ENCODE results near the gene PDCL3.
A peak's percentile ranks its signal among the peaks of the same experiment; 100 is the strongest.

PDCL3 gene

DNA sequence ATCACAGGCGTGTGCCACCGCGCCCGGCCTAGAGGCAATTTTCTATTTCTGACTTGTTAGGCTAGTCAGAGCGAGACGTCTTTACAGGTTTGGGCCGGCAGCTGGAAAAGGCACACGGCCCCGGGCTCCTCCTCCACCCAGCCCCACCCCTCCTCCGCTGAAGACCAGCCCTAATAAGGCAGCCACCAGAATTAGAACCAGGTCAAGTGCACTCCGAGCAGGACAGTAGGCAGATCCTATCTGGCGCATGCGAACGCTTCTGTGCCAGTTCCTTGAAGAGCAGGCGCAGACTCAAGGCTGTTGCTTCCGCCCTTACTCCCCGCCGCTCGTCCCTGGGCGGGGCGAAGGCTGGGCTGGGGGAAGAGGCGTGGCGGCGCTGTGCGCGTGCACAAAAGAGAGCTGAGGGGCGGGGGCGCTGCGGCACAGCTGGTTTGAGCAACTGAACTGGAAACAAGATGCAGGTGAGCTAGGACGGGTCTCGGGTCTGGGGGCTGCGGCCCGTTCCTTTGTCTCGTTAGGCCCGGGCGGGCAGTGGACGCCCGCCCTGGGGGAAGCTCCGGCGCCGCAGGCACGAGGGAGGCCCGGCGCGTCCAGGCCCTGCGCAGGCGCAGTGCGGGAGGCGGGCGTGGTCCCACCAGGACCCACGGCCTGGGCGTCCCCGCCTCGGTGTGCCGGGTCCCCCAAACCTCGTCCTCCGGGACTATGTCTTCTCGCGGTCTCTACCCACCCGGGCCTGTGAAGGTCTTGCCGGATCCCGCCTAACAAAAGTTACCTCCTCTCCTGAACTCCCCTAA lies at the start of gene PDCL3:
Gene PDCL3, plus strand, starts transcription at position 381 of the 794 bp plus-strand sequence. Its CDS starts 75 bp downstream, at position 456.
- DNase-seq (ENCODE audit: insufficient read length, low spot score) (peak; percentile 97), FAIRE-seq (peak; percentile 96)
- TF ChIP-seq POLR2A (IDR thresholded peaks at IDR 0.05; ENCODE audit: low read depth, low read length) = peak; percentile 45

DNA sequence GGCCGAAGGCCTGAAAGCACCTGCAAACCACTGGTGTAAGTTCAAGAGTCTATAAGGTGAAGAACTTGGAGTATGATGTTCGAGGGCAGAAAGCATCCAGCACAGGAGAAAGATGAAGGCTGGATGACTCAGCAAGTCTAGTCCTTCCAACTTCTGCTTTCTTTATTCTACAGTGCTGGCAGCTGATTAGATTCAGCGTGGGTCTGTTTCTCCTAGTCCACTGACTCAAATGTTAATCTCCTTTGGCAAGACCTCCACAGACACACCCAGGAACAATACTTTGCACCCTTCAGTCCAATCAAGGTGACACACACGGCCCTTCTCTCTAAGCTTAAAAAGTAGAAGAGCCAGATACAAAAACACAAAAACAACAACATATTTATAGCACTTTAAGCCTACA lies 49.1 kb upstream of the PDCL3 start:
- DNase-seq (ENCODE audit: insufficient read length, low spot score) (no peak), FAIRE-seq (no peak)
- no peak for TF ChIP-seq POLR2A (IDR thresholded peaks at IDR 0.05; ENCODE audit: low read depth, low read length)

DNA sequence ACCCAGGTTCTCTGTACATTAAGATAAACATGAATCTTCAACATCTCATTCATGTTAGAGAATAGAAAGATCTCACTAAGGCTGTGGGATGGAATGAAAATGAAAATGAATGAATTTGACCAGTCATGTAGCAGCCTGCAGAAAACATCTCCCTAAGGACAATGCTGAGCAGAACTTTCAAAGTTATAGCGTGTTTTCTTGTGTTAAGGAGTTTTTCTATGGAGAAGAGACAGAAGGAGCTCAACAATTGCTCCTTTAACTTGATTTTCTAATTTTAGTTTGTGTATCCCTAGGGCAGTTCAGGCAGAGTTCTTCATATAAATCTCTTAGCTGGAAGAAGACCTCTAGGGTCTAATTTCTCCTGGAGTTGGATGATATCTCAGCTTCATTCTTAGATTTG lies 45.2 kb upstream of the PDCL3 start:
- no peak for DNase-seq (ENCODE audit: insufficient read length, low spot score)
- no peak for FAIRE-seq
- TF ChIP-seq POLR2A (IDR thresholded peaks at IDR 0.05; ENCODE audit: low read depth, low read length) = no peak

DNA sequence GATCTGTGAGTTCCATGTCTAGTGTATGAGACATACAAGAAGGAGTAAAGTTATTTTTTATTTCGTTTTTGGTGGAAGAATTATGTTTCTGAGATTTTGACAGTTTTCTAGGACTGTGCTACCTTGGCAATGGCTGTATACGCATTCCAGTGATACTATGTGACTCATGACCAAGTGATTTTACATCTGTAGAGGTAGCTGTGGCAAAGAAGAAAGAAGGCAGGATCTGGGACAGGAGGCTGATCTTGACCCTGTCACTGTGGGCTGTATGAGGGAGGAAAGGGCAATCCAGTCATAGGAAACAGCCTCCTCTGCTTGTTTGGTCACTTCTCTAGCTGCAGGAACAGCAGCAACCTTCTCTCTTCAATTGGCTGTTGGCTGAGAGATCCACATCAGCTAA lies 44.0 kb upstream of the PDCL3 start:
- TF ChIP-seq POLR2A (IDR thresholded peaks at IDR 0.05; ENCODE audit: low read depth, low read length) = no peak
- DNase-seq (ENCODE audit: insufficient read length, low spot score) (peak; percentile 53), FAIRE-seq (peak; percentile 43)

DNA sequence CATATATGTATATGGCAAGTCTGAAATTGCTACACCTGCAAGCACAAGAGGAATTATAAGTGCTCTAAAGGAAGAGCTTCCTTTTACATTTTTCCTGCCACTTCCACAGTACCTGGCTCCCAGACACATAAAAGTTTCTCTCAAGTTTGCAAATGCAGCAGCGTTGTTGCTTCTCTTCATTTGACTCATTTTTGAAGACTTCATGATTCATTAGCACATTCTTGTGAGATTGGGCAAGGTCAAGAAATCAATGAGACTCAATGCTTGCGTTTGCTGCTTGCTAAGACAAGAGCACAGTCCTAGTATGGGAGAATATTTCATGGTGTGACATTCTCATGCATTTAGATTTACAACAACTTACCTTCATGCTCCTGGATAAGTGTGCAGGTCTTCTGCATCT lies 42.6 kb upstream of the PDCL3 start:
- no peak for TF ChIP-seq POLR2A (IDR thresholded peaks at IDR 0.05; ENCODE audit: low read depth, low read length)
- peak; percentile 43 for FAIRE-seq
- no peak for DNase-seq (ENCODE audit: insufficient read length, low spot score)

DNA sequence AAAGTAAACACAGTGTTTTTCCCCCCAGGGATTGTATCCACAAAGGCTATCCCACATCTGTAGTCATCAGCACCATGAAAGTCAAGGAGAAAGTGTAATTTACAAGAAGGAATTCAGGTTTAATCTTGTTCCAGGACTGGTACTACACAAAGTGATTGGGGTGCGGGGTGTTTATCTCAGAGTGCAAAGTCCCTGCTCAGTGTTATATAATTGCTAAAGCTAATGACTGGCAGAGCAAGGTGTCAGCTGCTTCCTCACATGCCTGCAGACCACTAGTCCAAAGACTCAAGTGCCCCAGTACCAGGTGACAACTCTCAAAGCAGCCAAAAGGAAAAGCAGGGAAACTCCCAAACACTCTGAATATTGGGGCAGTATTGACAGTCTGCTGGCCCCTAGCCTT lies 40.4 kb upstream of the PDCL3 start:
- DNase-seq (ENCODE audit: insufficient read length, low spot score) (no peak), FAIRE-seq (no peak)
- TF ChIP-seq POLR2A (IDR thresholded peaks at IDR 0.05; ENCODE audit: low read depth, low read length) = no peak

DNA sequence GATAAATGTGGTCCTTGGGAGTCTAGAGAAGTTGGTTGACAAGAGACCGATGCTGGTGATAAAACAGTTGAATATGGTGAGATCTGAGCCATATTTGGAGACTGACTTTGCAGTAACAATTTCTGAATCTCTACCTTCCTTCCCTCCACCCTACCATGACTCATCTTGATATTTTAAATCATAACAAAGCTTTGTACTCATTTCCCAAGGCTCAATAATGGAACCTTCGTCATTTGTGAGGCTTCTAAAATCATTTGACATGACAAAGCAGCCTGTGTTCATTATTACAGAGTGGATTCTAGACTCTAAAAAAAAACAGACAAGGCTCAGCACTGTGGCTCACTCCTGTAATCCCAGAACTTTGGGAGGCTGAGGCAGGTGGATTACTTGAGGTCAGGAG lies 38.5 kb upstream of the PDCL3 start:
- FAIRE-seq = no peak
- no peak for DNase-seq (ENCODE audit: insufficient read length, low spot score)
- TF ChIP-seq POLR2A (IDR thresholded peaks at IDR 0.05; ENCODE audit: low read depth, low read length) = no peak

DNA sequence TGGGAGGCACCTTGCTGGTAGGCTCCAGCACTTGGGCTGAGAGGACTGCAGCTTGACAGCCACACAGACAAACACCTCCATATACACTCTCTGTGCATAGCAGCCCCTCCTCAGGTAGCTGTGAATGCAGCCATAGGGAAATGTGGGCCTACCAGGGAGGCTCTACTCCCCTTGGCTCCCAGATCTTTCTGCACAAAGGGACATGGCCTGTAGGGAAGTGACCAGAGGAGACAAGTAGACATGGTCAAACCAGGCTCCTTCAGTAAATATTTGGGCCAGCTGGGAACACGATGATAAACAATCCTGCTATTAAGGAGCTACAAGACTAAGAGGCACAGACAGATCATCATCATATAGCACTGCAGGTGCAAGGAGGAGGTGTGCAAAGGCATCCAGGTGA lies 35.9 kb upstream of the PDCL3 start:
- DNase-seq (ENCODE audit: insufficient read length, low spot score) (no peak), FAIRE-seq (no peak)
- TF ChIP-seq POLR2A (IDR thresholded peaks at IDR 0.05; ENCODE audit: low read depth, low read length) = no peak

DNA sequence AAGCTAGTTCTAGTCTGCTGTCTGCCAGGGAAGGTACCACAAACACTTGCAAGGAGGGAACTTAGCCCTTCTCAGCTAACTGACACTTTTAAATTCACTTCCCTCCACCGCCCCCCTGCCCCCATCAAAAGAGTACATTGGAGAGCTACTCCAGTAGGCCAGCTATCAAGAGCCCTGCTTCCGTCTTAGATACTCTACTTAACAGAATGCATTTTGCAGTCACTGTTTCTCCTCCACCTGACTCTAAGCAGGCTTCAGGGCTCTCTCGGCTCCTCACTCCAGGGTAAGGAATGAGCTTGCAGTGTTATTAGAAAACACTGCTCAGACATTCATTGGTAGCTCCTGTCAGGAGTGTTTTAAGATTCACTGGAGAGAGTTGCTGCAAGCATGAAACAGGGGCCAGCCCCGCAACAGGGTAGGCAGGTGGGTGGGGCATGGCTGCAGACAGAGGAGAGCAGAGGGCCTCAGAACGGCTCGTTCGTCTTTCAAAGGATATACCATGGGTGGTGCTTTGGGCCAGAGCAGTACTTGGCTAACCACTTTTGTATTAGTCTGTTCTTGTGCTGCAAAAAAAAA lies 35.3 kb upstream of the PDCL3 start:
- DNase-seq (ENCODE audit: insufficient read length, low spot score) = no peak
- no peak for FAIRE-seq
- TF ChIP-seq POLR2A (IDR thresholded peaks at IDR 0.05; ENCODE audit: low read depth, low read length) = no peak

DNA sequence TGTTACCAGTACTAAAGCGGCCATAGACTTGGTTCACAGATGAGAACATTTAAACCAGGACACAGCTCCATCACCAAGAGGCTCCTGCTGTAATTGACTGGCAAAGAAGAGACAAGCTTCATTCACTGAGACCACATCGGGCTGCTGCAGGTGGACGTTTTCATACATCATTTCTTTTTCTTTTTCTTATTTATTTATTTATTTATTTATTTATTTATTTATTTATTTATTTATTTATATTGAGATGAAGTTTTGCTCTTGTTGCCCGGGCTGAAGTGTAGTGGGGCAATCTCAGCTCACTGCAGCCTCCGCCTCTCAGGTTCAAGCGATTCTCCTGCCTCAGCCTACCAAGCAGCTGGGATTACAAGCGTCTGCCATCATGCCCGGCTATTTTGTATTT lies 33.6 kb upstream of the PDCL3 start:
- no peak for TF ChIP-seq POLR2A (IDR thresholded peaks at IDR 0.05; ENCODE audit: low read depth, low read length)
- DNase-seq (ENCODE audit: insufficient read length, low spot score) = no peak
- no peak for FAIRE-seq

DNA sequence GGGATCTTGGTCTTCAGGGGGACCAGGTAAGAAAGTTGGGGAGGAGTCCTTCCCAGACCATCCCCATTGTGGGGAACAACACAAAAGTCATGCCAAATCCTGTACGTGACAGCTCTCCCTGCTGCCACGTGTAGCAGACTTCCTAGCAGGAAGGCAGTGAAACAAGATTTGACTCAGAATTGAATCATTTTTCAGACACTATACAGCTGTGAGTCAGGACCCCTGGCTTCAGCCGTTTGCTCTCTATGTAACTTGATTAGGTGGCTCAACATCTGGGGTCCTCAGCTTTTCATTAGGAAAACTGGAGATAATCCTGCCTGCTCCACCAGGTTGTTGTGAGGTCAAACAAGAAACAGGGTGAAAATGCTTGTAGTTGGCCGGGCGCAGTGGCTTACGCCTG lies 32.9 kb upstream of the PDCL3 start:
- no peak for FAIRE-seq
- TF ChIP-seq POLR2A (IDR thresholded peaks at IDR 0.05; ENCODE audit: low read depth, low read length) = no peak
- DNase-seq (ENCODE audit: insufficient read length, low spot score) = no peak

DNA sequence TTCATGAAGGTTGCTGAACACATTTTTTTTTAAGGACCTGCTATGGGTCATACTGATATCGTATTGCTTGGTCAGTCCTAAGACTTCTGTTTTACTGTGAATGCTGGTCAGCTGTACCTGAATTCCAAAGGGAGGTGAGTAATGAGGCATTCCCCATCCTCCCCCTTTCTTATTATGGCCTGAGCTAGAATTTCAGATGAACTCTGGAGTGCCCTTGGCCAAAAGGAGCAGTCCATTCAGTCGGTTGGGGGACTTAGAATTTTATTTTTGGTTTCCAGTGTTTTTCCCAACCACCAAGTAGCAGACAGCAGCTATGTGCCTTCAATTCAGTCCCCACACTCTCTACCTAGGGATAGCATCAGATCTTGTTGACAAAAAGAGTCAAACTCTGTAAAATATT lies 26.9 kb upstream of the PDCL3 start:
- no peak for TF ChIP-seq POLR2A (IDR thresholded peaks at IDR 0.05; ENCODE audit: low read depth, low read length)
- DNase-seq (ENCODE audit: insufficient read length, low spot score) (no peak), FAIRE-seq (no peak)

DNA sequence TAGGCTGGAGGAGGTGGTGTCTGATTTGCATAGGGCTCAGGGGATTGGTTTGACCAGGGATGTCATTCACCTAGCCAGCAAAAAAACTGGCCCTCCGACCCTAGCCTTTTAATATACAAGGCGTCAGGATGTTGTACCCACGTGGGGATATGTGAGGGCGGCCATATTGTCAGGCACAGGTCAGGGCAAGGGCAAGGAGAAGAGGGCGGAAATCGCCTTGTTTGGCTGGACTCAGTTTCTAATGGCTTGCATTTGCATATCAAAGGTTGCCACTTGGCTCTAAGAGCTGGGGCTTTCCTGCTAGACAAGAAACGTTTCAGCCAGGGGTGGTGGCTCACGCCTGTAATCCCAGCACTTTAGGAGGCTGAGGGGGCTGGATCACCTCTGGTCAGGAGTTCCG lies 24.9 kb upstream of the PDCL3 start:
- no peak for TF ChIP-seq POLR2A (IDR thresholded peaks at IDR 0.05; ENCODE audit: low read depth, low read length)
- DNase-seq (ENCODE audit: insufficient read length, low spot score) (no peak), FAIRE-seq (no peak)

DNA sequence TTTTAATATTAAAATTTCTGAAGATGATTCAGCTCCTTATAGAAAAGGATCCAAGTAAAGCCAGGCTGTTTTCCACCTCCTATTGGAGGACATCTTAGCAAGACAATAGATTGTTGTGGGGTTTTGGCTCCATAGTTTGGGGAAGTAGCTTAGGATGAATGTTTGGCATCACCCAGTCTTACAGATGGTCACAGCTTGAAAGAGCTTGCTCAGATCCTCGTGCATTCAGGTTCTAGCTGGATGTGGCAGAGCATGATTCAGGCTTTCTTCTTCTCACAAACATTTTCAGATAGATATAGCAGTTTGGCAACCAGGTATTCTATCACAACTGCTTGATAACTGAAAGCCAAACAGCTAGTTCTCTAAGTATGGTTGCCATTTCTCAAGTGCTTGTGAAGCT lies 23.6 kb upstream of the PDCL3 start:
- DNase-seq (ENCODE audit: insufficient read length, low spot score) (no peak), FAIRE-seq (no peak)
- TF ChIP-seq POLR2A (IDR thresholded peaks at IDR 0.05; ENCODE audit: low read depth, low read length) = no peak

DNA sequence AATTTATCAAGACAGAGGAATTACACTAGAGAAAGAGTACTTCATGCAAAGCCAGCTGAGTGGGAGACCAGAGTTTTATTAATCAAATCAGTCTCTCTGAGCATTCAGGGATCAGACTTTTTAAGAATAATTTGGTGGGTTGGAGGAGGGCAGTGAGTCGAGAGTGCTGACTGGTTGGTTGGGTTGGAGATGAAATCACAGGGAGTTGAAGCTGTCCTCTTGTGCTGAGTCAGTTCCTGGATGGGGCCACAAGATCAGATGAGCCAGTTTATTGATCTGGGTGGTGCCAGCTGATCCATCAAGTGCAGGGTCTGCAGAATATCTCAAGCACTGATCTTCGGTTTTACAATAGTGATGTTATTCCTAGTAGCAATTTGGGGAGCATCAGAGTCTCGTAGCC lies 21.4 kb upstream of the PDCL3 start:
- no peak for DNase-seq (ENCODE audit: insufficient read length, low spot score)
- no peak for FAIRE-seq
- no peak for TF ChIP-seq POLR2A (IDR thresholded peaks at IDR 0.05; ENCODE audit: low read depth, low read length)

Data from H54 (cell line).